Keratinocyte (primary cell): ENCODE results near the gene SSTR5. TPM values are rescaled to one million over a fixed set of nuclear protein-coding genes. Genes with fewer than 3 reads are reported as not detected.

Source experiments
- DNase-seq: peaks from one replicate; pipeline ENCODE4 v3.0.0-alpha.2; 2011; ENCODE audit warnings: low read depth, missing footprints, low spot score
- FAIRE-seq: peaks from 2 replicates; lab custom pipeline; 2011; peaks lifted over from hg19 to GRCh38; lab: Jason Lieb, UNC
- H2AFZ ChIP-seq: 2 replicates; pipeline ENCODE4 v1.6.0; 2012; ENCODE audit warnings: low read length, control low read depth, inconsistent platforms; ENCODE audit not compliant: control insufficient read depth
- H3K27ac ChIP-seq: 2 replicates; pipeline ENCODE4 v1.5.1; 2011; ENCODE audit warnings: low read length; ENCODE audit not compliant: control insufficient read depth, insufficient read depth
- H3K27me3 ChIP-seq: 3 replicates; pipeline ENCODE4 v1.6.0; 2011; ENCODE audit warnings: low read length; ENCODE audit not compliant: control insufficient read depth, insufficient read depth; ENCODE audit errors: extremely low read depth
- H3K36me3 ChIP-seq, 2 experiments: 2 replicates in 1 of 2; 3 replicates in 1 of 2; pipeline ENCODE4 v1.5.1; 2011; ENCODE audit warnings: low read length in 2 of 2, mild to moderate bottlenecking in 1 of 2; ENCODE audit not compliant: control insufficient read depth in 2 of 2, insufficient read depth in 2 of 2; ENCODE audit errors: extremely low read depth in 1 of 2
- H3K4me1 ChIP-seq: 3 replicates; pipeline ENCODE4 v1.5.1; 2011; ENCODE audit warnings: low read length; ENCODE audit not compliant: control insufficient read depth, insufficient read depth; ENCODE audit errors: extremely low read depth
- H3K4me2 ChIP-seq: 3 replicates; pipeline ENCODE4 v1.6.0; 2011; ENCODE audit warnings: low read depth, low read length; ENCODE audit not compliant: control insufficient read depth, insufficient read depth; ENCODE audit errors: extremely low read depth
- H3K4me3 ChIP-seq, 3 experiments: fragments of 200-600 bp in 1 of 3; sonication (generic) in 1 of 3; 2 replicates in 2 of 3; 3 replicates in 1 of 3; pipeline ENCODE4 v1.5.1; 2011 to 2016; ENCODE audit warnings: low read length in 3 of 3, mild to moderate bottlenecking in 3 of 3, control low read depth in 2 of 3, inconsistent platforms in 1 of 3, low read depth in 1 of 3, mixed read lengths in 1 of 3, mixed run types in 1 of 3, moderate library complexity in 1 of 3; ENCODE audit not compliant: control insufficient read depth in 2 of 3, insufficient read depth in 2 of 3; ENCODE audit errors: extremely low read depth in 1 of 3
- H3K79me2 ChIP-seq: 2 replicates; pipeline ENCODE4 v1.6.0; 2012; ENCODE audit warnings: low read length; ENCODE audit not compliant: control insufficient read depth, insufficient read depth
- H3K9ac ChIP-seq: 3 replicates; pipeline ENCODE4 v1.6.0; 2011; ENCODE audit warnings: low read length; ENCODE audit not compliant: control insufficient read depth, insufficient read depth; ENCODE audit errors: extremely low read depth
- H3K9me1 ChIP-seq: 3 replicates; pipeline ENCODE4 v1.6.0; 2011; ENCODE audit warnings: low read length; ENCODE audit not compliant: control insufficient read depth, insufficient read depth; ENCODE audit errors: extremely low read depth
- H3K9me3 ChIP-seq: 2 replicates; pipeline ENCODE4 v1.5.1; 2012; ENCODE audit warnings: low read depth, low read length; ENCODE audit not compliant: control insufficient read depth
- H4K20me1 ChIP-seq: 3 replicates; pipeline ENCODE4 v1.6.0; 2011; ENCODE audit warnings: low read length; ENCODE audit not compliant: control insufficient read depth, insufficient read depth; ENCODE audit errors: extremely low read depth
- CTCF ChIP-seq, 3 experiments: IDR thresholded peaks in 1 of 3; conservative IDR thresholded peaks in 1 of 3; optimal IDR thresholded peaks in 1 of 3; 2 replicates in 2 of 3; 3 replicates in 1 of 3; pipeline versions ENCODE3 to v1.5.1; 2011; ENCODE audit warnings: low read length in 3 of 3, mild to moderate bottlenecking in 3 of 3, moderate library complexity in 2 of 3, control low read depth in 1 of 3, inconsistent platforms in 1 of 3; ENCODE audit not compliant: insufficient read depth in 2 of 3; ENCODE audit errors: extremely low read depth in 1 of 3
- EZH2 ChIP-seq: IDR thresholded peaks from one replicate; pipeline ENCODE4 v1.6.1; 2012; ENCODE audit warnings: inconsistent platforms, mild to moderate bottlenecking, low read length, moderate library complexity
- dilution Hi-C: fragments of 300-500 bp; cut with MboI; formaldehyde crosslinking; loops from one replicate; pipeline ENCODE4 v1.7.0; 2020; ENCODE audit warnings: low sequenced_read_pairs; ENCODE audit not compliant: extremely low pct_ligation_motif_present
- polyA plus RNA-seq, 5 experiments: library from polyadenylated mRNA; depleted of rRNA in 3 of 5; stranded (reverse) in 3 of 5; stranded (forward) in 1 of 5; unstranded in 1 of 5; fragments of >200 nt; gene quantifications; 1 replicate in 1 of 5; 2 replicates in 3 of 5; 3 replicates in 1 of 5; pipeline versions ENCODE4 v1.2.1 to v1.2.3, GENCODE V29; 2011 to 2012; ENCODE audit warnings: missing spikeins in 2 of 5, low read depth in 1 of 5, low replicate concordance in 1 of 5

The SSTR5 gene
- polyA plus RNA-seq, 1 donor (not counting 4 experiments of a cell fraction or from before 2014, with no cell fraction given): not detected

- Histone ChIP-seq H3K9ac (no peak overlapping the region), H3K36me3 (no peaks in the 10 kb centered on the region), H3K9me1 (no peaks in the 10 kb centered on the region), H3K79me2 (no peaks in the 10 kb centered on the region), H3K4me2 (no peak overlapping the region), H3K9me3 (no peaks in the 10 kb centered on the region), H2AFZ (no peak overlapping the region), H3K27me3 (no peaks in the 10 kb centered on the region), H4K20me1 (no peaks in the 10 kb centered on the region), H3K27ac (no peak overlapping the region), H3K4me3 (no peak overlapping the region), H3K4me1 (no peaks in the 10 kb centered on the region)
- DNase-seq (no peak), FAIRE-seq (no peak)
- TF ChIP-seq CTCF (optimal IDR thresholded peaks at IDR 0.05 in 1 of 3, IDR thresholded peaks at IDR 0.05 in 1 of 3, conservative IDR thresholded peaks at IDR 0.05 in 1 of 3; ENCODE audit: extremely low read depth in 1 of 3, insufficient read depth in 2 of 3, low read length in 3 of 3) (no peak), EZH2 (no peak)
- dilution Hi-C loops: no loop called here
Measured at GRCh38 chr16:1059310-1059709, 13.2 kb upstream of the SSTR5 start.

- Histone ChIP-seq H3K27me3 (peaks cover 12% of the 10 kb centered on the region), H2AFZ (no peak overlapping the region), H3K4me2 (no peak overlapping the region), H3K9me1 (no peaks in the 10 kb centered on the region), H3K27ac (no peak overlapping the region), H3K4me1 (no peaks in the 10 kb centered on the region), H3K36me3 (no peaks in the 10 kb centered on the region), H3K9me3 (no peaks in the 10 kb centered on the region), H4K20me1 (no peaks in the 10 kb centered on the region), H3K9ac (no peak overlapping the region), H3K4me3 (no peak overlapping the region), H3K79me2 (no peaks in the 10 kb centered on the region)
- dilution Hi-C loops: no loop called here
- DNase-seq: no peak
- FAIRE-seq: no peak
- no peak for TF ChIP-seq EZH2
- no peak for TF ChIP-seq CTCF (optimal IDR thresholded peaks at IDR 0.05 in 1 of 3, IDR thresholded peaks at IDR 0.05 in 1 of 3, conservative IDR thresholded peaks at IDR 0.05 in 1 of 3; ENCODE audit: extremely low read depth in 1 of 3, insufficient read depth in 2 of 3, low read length in 3 of 3)
Measured at GRCh38 chr16:1060416-1061340, 11.9 kb upstream of the SSTR5 start.
